Right lobe of liver (tissue), 6 donors: ENCODE results near the gene MYO15A. TPM values are rescaled to one million over a fixed set of nuclear protein-coding genes. Genes with fewer than 3 reads are reported as not detected.
A peak's percentile ranks its signal among the peaks of the same experiment; 100 is the strongest.

Experiments used
- ATAC-seq, 4 donors: fragments of 200-7000 bp; cut with Tn5 transposase; one replicate each; pipeline ENCODE4 v1.9.1; 2020; ENCODE audit warnings: mild to moderate bottlenecking in 4 of 4, moderate library complexity in 4 of 4
- DNase-seq, 3 donors: peaks; one replicate each; pipeline ENCODE4 v3.0.0-alpha.2; 2020
- H3K27ac ChIP-seq, 3 donors: fragments of 200-600 bp; one replicate each; pipeline ENCODE4 v1.8.0; 2022
- H3K27me3 ChIP-seq, 2 donors: fragments of 200-600 bp; one replicate each; pipeline ENCODE4 v1.8.0; 2022
- H3K36me3 ChIP-seq, 4 donors: fragments of 200-600 bp; sonication (generic) in 1 of 4; one replicate each; pipeline versions ENCODE4 v1.5.1 to v1.8.0; 2017 to 2022; ENCODE audit warnings: control low read depth in 1 of 4
- H3K4me1 ChIP-seq, 4 donors: fragments of 200-600 bp; sonication (generic) in 1 of 4; one replicate each; pipeline versions ENCODE4 v1.5.1 to v1.8.0; 2017 to 2022; ENCODE audit warnings: control low read depth in 1 of 4
- H3K4me3 ChIP-seq, 3 donors: fragments of 200-600 bp; one replicate each; pipeline ENCODE4 v1.8.0; 2022
- H3K9me3 ChIP-seq, 4 donors: fragments of 200-600 bp; sonication (generic) in 1 of 4; one replicate each; pipeline versions ENCODE4 v1.5.1 to v1.8.0; 2017 to 2022; ENCODE audit warnings: control low read depth in 1 of 4
- CTCF ChIP-seq, 4 donors: fragments of 200-600 bp in 3 of 4; fragments of 450-650 bp in 1 of 4; IDR thresholded peaks; one replicate each; pipeline versions ENCODE4 v1.5.1 to v1.8.0; 2016 to 2022; ENCODE audit warnings: antibody characterized with exemption in 4 of 4, mild to moderate bottlenecking in 2 of 4
- POLR2A ChIP-seq: fragments of 450-650 bp; IDR thresholded peaks from one replicate; pipeline ENCODE4 v1.6.1; 2017; ENCODE audit warnings: antibody characterized with exemption, mild to moderate bottlenecking
- WGBS: methylation state at CpG from one replicate; pipeline ENCODE4 v1.1.6; 2018; ENCODE audit warnings: low coverage, low lambda C conversion rate; ENCODE audit not compliant: insufficient coverage; ENCODE audit errors: missing lambda C conversion rate; 5-methylcytosine and 5-hydroxymethylcytosine counted together
- intact Hi-C, 2 donors: fragments of 100-400 bp; cut with DNase I; formaldehyde crosslinking; loops; one replicate each; pipeline versions ENCODE4 v1.11.2 to v1.14.1; 2022
- total RNA-seq, 6 experiments: library from RNA; depleted of rRNA in 2 of 6; stranded (reverse); fragments of >200 nt in 2 of 6; fragmentation: NEBNext Ultra II Directional in 3 of 6; extraction: Animal tissue kit (Norgen Biotek cat#: 25700) in 3 of 6; gene quantifications; one replicate each; pipeline versions ENCODE4 v1.1.0 to v1.2.4, GENCODE V29; 2016 to 2023
- donor health status: DM: no; HTN: yes; CAD: no.
- donor health status: DM: no; HTN: no; CAD: no.
- donor health status: DM: no; HTN: no; CAD: no.
- donor health status: DM: no; HTN: yes; CAD: no.
- donor health status: DM: no; HTN: yes; CAD: no.

The MYO15A gene
- total RNA-seq, 6 experiments from 2014 or later, result 0.19 to 6.2 (median 1.5) TPM

DNA sequence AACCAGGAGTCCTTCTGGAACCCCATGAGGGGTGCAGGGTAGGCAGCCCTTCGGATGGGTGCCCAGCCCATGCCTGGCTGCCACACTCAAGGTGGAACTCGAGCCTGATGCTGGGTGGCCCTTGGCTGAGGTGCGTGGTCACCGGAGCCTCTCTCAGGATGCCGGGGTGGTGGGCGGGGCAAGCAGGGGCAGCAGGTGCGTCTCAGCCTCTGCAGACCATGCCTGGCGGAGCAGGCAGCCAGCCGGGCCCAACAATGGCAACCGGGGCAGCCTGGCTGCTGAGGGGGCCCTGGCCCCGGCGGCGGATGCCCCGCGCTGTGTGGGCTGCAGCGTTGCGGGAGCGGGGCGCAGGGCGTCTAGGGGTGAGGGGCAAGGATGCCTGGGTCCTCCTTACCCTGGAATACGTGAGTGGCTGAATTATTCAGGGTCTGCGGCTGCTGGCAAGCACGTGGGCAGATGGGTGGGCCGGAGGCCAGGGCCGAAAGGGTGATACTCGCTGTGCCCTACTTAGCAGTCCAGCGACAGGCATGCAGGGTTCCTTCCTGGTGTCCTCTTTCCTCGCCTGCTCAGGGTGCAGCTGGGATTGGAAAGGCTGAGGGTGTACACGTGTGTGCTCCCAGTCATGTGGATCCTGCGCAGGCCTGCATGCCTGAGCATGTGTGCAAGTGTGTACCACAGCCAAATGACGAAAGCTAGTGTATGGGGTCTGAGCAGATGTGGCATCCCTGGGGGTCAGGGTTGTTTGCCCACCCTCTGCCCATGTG is 14.6 kb downstream of the MYO15A start:
- 93% methylated on average over 9 of the region's 31 CpGs for WGBS

DNA sequence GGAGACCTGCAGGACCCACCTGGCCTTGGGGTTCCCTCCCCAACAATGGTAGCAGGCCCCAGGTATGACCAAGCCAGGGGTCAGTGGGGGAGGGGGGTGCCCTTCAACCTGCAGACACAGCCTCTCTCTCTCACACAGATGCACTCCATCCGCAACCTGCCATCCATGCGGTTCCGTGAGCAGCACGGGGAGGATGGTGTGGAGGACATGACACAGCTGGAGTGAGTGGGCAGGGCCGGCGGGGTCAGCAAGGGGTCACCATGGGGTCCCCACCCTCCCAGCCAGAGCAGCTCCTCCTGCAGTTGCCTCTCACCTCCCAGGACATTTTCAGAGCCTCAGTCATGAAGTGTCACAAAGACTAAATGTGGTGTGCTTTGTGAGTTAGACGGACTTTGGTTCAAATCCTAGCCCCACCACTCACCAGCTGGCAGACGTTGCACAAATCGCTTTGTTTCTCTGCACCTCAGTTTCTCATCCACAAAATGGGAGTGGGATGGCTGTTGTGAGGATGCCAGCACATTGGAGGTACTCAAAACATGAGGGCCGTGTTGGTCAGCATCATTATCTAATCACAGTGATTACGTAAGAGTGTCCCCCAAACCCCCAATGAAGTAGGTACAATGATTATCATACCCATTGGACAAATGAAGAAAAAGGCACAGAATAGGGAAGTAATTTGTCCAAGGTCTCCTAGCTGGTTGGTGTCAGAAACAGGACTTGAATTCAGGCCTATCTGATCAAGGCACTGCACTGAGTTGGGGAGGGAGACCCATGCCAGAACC is 16.0 kb downstream of the MYO15A start:
- H3K27ac ChIP-seq, result no peak overlapping the region
- ATAC-seq (no peak), DNase-seq (no peak)
- intact Hi-C loops, result no loop called here
- H3K27me3 ChIP-seq, result no peaks in the 10 kb centered on the region
- TF ChIP-seq CTCF (IDR thresholded peaks at IDR 0.05) (no peak), POLR2A (no peak)
- no peaks in the 10 kb centered on the region for H3K36me3 ChIP-seq
- no peaks in the 10 kb centered on the region for H3K9me3 ChIP-seq
- WGBS, result 71% methylated on average over 6 of the region's 11 CpGs
- H3K4me3 ChIP-seq, result no peak overlapping the region
- peaks cover 0 to 4% (median 2%) of the 10 kb centered on the region in 4 donors for H3K4me1 ChIP-seq

More for the DNA sequence above, 14.6 kb downstream of the MYO15A start:
- no peak overlapping the region for H3K27ac ChIP-seq
- ATAC-seq (no peak), DNase-seq (no peak)
- H3K9me3 ChIP-seq, result no peaks in the 10 kb centered on the region
- TF ChIP-seq CTCF (IDR thresholded peaks at IDR 0.05) (no peak), POLR2A (no peak)
- intact Hi-C loops, result no loop called here
- H3K36me3 ChIP-seq, result no peaks in the 10 kb centered on the region
- peaks cover 0 to 2% (median under 1%) of the 10 kb centered on the region in 4 donors for H3K4me1 ChIP-seq
- no peak overlapping the region for H3K4me3 ChIP-seq
- no peaks in the 10 kb centered on the region for H3K27me3 ChIP-seq

DNA sequence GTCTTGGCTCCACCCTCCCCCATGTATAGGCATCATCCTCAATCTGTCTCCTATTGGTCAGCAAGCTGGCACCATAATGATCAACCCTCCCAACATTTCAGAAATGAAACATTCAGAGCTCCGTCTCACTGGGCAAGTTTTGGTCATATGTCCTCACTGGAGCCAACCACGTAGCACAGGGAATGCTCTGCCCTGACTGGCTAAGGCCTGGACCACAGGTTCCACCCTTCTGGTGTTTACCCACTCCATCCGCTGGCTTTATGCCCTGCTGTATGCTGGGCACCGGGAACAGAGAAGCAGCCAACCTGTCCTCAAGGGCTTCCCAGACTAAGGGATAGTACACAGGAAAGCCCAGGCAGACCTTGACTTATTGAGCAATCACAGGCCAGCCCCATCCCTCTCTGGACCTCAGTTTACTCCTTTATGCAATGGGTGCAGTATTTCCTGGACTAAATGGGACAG is 20.5 kb downstream of the MYO15A start:
- Histone ChIP-seq H3K9me3 (no peaks in the 10 kb centered on the region), H3K4me1 (peaks cover 0 to 5% (median 2%) of the 10 kb centered on the region in 4 donors), H3K27me3 (no peaks in the 10 kb centered on the region), H3K36me3 (no peaks in the 10 kb centered on the region), H3K27ac (peak overlapping the region in 2 of 3 donors; percentile 59 to 69), H3K4me3 (no peak overlapping the region)
- ATAC-seq (peak; percentile 92 to 96 (median 94)), DNase-seq (peak; percentile 82 to 97 (median 95))
- intact Hi-C loops, result no loop called here
- 37% methylated on average over 4 of the region's 4 CpGs for WGBS
- TF ChIP-seq POLR2A, result no peak
- no peak for TF ChIP-seq CTCF (IDR thresholded peaks at IDR 0.05)

- H3K4me1 ChIP-seq, result peaks cover 0 to 18% (median 8%) of the 10 kb centered on the region in 4 donors
- ATAC-seq (no peak), DNase-seq (no peak)
- H3K27me3 ChIP-seq, result no peaks in the 10 kb centered on the region
- TF ChIP-seq CTCF (IDR thresholded peaks at IDR 0.05), result no peak
- no peak for TF ChIP-seq POLR2A
- no peak overlapping the region for H3K27ac ChIP-seq
- no peaks in the 10 kb centered on the region for H3K9me3 ChIP-seq
- intact Hi-C loops, result no loop called here
- H3K4me3 ChIP-seq, result no peak overlapping the region
- WGBS, result 54% methylated on average over 4 of the region's 5 CpGs
- H3K36me3 ChIP-seq, result no peaks in the 10 kb centered on the region
Observed at GRCh38 chr17:18132711-18133110, 24.2 kb downstream of the MYO15A start.
